ENCODE measurements around the gene BBOF1.

GRCh38 chr14:74042296-74042695 lies 23.1 kb downstream of the BBOF1 start:
- no peak for TF ChIP-seq CTCF (IDR thresholded peaks at IDR 0.05)
- no peak for TF ChIP-seq POLR2AphosphoS5 (IDR thresholded peaks at IDR 0.05)
- TF ChIP-seq POLR2A (IDR thresholded peaks at IDR 0.05): no peak
